ENCODE data around the gene CD1D. TPM values are rescaled to one million over a fixed set of nuclear protein-coding genes. Genes with fewer than 3 reads are reported as not detected.
"Not testable (repeated sequence)": the region's sequence is repeated elsewhere in the genome, so short reads cannot be mapped to it uniquely, and the experiment has no call there.

CD1D gene
- polyA plus RNA-seq, 1 donor = 1.3 TPM

DNA sequence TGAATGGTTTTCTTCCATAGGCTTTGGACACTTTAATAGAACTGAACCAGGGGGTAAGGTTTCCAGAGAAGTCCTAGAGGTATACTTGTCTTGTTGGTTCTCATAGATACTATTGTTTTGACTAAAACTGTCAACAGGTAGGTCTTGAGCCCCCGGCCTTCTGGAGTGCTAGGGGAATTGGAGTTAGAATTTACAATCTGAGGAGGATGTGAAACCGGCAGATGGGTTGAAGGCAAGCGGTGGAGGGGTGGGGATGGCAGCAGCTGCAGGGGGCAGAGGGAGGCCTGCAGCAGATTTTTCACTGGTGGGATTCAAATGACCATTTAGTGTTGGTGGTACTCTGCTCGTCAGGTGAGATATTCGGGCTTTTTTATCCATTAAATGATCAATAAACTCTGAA, 4.3 kb upstream of the CD1D start:
- no peak for DNase-seq (ENCODE audit: low read depth)

DNA sequence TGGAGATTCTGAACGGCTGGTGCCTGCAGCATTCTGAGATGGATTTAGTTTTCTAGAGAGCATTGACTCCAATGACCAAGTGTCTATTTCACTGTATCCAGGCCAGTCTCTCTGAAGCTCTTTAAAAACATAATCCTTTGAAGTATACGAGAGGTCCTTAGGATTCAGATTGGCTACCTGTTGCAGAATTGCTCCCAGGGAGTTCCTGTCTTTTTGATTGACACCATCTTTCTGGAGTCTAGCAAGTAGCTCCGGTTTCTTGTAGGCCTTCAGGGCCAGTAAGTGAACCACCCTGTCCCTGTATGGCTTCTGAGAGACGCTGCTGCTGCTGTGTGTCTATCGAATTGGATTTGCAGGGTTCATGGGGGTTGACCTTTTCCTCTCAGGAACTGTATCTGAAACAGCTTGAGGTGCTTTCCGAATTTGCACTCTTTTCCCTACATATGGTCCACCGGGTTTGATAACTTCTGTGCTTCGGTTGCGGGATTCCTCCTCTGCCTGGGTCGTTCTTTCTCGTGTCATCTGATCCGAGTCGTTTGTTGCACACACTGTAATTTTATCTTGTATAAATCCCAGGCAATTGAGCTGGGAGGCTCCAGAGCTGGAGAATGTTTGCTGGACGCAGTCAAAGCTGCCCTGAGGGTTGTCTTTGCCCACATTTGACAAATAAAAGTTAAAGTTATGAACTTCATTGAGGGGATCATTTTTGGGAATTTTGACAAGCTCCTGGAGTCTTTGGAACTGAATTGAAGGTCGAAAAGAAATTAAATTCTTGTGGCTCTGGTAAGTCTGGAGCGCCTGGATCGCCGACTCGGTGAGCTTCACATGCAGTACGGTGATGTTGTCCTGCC, 3.6 kb upstream of the CD1D start:
- not testable (repeated sequence) for DNase-seq (ENCODE audit: low read depth)

DNA sequence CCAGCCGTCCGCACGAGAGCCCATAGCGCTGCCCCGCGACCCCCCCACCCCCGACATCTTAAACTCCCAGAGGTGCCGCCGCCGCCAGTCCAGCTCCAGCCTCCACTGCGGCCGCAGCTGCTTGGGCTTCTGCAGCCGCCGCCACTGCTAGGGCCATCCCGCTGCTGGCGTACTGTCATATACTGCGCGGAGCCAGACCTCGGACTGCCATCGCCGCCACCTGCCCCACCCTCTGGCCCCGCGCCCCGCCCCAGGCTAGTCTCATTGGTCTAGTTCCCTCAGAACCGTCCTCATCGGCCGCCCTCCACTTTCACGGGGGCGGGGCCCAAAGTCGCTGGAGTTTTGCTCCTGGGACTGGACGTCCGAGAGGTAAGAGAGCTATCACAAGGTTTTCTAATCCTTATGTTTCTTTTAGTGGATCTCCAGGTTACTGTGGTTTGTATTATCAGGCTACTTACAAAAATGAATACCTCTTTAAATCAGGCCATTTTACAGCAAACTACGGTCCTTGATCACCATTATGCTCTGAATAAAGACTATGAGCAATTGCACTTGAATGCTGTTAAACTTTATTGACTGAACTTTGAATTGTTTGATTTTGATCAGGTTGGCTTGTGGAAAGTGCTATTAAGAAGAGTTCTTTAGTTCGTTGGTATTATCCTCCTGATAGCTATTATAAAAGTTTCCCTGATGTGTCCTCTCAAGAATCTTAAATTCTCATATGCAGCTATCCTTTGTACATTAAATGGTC, 2.8 kb upstream of the CD1D start:
- peak; percentile 26 for DNase-seq (ENCODE audit: low read depth)

DNA sequence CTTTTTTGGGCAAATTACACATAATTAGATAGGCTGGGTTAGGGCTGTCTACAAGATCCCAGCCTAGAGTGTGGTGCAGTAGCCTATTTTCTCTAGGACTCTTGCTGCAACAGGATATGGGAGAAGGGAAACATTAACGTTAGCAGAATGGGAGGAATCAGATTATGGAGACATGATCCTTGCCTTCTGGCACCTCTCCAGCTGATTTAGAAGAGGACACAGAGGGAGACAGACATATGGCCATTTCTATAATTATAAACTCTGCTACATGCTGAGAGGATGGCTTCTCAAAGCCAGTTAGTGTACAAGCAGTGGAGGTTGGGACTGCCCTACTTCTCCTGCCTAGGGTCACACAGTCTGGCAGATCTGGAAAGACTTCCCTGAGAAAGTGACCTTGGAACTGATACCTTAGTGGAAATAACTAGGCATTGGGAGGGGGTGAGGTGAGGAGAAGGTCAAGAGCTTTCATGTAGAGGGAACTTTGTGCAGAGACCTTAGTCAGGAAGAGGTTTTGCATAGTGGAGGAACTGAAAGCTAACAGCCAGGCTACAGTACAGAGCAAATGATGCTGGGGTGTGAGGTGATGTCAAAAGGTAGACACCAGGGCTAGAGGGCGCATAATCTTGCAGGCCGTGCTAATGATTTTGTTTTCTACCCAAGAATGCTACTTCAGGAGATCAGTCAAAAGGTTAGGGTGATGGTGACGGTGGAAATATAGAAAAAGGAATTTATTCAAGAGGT, 1.2 kb upstream of the CD1D start:
- DNase-seq (ENCODE audit: low read depth) = no peak

DNA sequence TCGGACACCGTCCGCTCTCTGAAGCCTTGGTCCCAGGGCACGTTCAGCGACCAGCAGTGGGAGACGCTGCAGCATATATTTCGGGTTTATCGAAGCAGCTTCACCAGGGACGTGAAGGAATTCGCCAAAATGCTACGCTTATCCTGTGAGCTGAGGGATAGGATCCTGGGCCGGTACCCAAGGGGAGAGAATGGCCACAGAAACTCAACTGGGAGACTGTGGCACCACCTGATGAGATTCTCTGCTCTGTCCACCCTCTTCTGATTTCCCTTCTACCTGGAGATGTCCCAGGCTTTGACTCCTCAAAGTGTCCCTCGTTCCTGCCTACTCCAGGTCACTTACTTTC, 855 bp downstream of the CD1D start:
- no peak for DNase-seq (ENCODE audit: low read depth)

DNA sequence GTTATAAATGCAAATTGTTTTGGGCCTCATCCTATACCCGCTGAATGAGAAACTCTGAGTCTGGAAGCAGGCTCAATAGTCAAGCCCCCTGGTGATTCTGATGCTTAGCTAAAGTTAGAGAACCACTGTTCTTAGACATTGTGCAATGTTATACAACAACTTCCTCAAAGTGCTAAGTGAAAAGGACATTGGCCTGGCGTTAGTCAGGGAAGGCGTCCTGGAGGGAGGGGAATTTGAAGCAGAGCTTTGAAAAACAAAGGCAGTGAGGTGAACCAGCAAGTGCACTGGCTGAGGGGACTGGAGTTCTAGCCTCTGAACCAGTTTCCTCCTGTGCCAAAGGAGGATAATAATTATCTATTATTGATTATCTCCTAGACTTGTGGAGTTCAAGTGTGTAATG, 5.1 kb downstream of the CD1D start:
- DNase-seq (ENCODE audit: low read depth) = no peak

DNA sequence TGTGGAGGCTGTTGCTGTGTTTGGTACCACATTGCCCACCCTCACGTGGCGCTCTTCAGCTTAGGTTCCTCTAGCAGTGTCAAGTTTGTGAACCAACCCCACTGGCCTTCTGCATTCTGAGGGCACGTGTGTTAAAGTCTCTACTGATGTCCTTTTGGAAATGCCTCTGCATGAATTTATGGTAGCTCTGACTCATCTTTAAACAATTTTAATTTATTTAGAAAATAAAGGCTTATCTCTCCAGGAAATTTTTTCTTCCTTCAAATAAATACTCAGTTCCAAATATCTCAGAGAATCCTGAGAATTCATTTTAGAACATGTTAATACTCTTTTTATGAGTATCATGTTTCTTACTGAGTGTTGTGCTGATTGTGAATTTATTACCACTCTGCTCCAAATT, 5.5 kb downstream of the CD1D start:
- DNase-seq (ENCODE audit: low read depth) = no peak

DNA sequence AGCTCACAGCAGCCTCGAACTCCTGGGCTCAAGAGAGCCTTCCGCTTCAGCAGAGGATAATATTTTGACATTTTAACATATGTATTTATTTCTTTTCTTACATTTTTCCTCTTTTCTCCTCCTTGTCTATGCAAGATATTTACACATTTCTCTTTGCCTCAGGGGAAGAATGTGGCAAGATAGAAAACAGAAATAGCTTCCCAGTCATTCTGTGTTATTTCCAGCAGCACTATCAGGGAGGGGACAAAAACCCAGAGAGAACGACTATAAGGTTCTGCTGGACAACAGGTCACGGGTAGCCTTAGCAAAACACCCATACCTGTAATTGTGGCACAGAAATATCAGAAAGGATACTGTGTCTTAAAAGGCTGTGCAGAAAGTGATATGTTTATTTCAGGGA, 7.9 kb downstream of the CD1D start:
- DNase-seq (ENCODE audit: low read depth) = no peak

DNA sequence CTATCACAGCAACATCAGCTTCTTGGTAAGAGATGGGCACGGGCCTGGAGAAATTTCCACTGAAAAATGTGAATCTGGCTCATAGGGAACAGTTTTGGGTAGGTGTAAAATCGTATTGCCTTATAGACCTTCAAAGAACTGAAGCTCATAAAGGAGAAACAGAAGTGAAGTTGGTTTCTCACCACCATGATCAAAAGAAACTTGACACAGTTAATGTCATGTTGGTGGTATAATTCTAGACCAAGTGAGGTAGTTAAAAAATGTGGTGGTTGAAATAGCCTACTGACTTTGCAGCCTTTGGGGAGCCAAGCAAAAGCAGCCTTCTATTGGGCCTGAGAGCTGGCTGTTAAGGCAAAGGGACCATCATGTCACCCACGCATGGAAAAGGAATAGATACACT, 8.9 kb downstream of the CD1D start:
- no peak for DNase-seq (ENCODE audit: low read depth)

DNA sequence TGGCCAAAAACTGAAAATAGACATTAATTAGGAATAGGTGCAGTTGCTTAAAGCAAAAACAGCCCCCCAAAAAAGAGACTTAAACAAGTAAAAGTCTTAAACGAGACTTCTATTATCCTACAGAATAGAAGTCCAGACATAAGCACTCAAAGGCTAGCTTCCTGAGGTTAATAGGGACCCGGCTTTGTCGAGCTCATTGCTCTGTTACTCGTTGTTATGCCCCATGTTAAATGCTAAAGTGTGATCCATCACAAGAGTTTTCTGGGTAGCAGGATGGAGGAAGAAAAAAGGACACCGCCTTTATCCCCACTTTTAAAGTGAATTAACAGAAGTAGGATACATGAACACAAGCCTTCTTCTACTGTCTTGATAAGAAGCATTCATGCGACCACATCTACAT, 10.6 kb downstream of the CD1D start:
- DNase-seq (ENCODE audit: low read depth) = no peak

DNA sequence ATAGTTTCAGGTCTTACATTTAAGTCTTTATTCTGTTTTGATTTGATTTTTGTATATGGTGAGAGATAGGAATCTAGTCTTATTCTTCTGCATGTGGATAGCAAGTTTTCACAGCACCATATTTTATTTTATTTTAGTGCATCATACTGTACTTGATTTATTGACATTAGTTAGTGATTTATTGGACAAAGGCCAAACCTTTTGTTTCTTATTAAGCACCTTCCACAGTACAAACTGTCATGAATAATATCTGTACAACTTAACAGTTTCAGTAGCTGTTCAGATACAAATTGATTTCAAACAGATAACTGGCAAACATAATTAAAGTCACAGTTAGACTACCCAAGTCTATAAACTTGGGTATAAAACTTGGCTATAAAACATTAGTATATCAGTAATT, 15.8 kb downstream of the CD1D start:
- no peak for DNase-seq (ENCODE audit: low read depth)

DNA sequence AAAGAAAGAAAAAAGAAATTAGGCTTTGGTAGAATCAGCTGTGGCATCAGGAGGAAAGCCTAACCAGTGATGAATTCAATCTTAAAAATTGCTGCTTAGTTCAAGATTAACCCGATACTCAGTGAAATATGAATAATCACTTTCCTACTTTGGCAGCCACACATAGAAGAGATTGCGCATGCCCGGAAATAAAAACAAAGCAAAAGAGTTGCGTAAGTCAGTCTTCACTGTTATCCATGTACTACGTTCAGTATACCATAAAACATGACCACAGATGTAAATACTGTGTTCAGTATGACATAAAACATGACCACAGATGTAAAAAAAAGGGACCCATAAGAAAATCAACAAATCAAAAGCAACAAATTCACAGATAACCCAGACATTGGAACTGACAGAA, 19.2 kb downstream of the CD1D start:
- DNase-seq (ENCODE audit: low read depth) = no peak

DNA sequence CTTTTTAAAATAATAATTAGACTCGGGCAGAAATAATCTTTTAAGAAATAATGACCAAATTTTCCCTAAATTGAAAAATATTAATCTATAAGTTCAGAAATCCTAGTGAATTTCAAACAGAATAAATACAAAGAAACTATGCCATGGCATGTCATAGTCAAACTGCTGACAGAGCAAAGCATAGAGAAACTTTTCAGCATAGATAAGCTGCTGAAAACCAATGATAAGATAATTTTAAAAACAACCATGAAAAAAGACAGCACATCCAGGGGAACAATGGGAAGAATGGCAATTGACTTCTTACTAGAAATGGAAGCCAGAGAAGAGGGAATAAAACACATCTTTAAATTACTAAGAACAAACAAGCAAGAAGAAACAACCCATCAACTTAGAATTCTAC, 19.8 kb downstream of the CD1D start:
- DNase-seq (ENCODE audit: low read depth) = no peak

DNA sequence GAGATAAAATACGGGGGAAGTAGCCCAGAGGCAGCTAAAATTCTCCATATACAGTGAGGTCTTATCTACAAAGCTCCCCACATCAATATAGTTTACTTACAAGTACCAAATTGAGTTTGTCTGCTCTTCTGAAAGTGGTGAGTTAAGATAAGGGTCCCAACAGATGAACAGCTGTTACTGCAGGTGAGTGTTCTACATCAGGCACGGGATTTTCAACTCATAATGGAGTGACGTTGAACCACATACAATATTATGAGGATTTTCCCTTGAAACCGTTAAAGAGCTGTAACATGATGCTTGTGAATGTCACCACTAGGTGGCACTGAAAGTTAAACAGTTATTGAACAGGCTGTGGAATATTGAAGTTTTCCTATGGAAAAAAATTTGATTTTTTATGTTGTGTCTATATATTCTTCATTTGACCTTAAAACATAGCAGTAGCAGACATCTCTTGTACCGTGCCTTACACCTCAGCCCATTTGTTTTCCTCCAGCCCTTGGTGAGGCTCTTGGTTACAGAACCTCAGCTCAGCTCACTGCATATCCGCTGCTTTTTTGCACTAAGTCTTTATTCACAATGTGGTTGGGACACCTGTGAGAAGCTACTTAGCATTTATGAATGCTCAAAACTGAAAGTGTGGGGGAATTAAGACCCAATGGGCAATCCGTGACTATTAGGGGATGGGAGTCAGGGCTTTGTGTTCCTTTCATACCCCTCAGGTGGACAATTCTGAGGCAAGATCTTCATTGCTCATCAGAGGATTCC, 23.2 kb downstream of the CD1D start:
- peak; percentile 53 for DNase-seq (ENCODE audit: low read depth)

DNA sequence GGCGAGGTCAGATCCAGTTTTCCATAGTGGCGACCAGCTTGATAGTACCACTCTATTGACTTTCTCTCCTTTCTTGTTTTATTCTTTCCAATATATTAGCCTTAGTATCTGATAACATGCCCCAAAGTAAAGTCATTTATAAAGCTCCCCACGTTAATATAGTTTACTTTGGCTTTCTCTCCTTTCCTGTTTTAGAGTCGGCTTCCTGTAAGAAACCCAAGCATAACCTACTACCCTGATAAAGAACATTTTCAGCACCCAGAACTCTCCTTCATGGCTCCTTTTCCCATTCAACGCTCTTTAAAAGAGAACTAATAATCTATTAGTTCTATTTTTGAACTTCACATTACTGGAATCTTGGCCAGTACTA, 23.7 kb downstream of the CD1D start:
- DNase-seq (ENCODE audit: low read depth) = no peak

DNA sequence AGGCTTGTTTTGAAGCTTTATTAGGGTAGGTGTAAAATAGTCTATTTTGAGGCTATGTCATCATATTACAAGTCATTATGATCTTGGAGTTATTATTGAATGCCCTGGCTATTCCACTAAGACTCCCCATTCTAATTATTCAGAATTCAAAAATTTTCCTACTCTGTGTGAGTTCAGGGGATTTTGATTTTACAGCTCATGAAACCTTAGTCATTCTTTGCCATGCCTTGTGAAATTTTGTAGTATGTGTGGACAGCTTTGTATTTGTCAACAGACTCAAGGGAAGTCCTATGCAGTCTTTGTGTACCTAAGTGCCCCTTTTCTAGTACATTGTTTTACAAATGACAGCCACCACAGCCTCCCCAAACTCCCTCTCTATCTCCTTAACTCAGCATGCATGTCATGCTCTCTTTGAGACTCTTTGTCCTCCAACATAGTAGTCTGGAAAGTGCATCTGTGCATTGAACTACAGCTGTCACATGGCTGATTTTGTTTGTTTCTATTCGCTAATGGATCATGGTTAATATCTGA, 28.0 kb downstream of the CD1D start:
- no peak for DNase-seq (ENCODE audit: low read depth)

DNA sequence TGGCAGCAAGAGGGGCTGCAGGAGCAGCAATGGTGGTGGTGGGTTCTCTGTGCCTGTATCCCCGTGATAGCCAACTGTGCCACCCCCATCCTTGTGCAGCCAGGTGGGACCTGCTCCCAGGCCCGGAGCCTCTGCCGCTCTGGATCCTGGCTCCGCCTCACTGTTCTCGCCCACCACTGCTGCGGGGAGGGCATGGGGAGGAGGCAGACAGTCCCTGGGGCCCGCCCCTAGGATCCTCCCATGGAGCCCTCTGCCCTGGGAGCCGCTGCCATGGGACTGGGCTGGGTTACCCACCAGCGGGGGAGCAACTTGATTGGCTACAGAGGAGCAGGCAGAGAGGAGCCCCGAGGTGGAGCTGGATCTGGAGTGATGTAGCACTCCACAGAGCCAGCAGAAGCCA, 31.6 kb downstream of the CD1D start:
- no peak for DNase-seq (ENCODE audit: low read depth)

DNA sequence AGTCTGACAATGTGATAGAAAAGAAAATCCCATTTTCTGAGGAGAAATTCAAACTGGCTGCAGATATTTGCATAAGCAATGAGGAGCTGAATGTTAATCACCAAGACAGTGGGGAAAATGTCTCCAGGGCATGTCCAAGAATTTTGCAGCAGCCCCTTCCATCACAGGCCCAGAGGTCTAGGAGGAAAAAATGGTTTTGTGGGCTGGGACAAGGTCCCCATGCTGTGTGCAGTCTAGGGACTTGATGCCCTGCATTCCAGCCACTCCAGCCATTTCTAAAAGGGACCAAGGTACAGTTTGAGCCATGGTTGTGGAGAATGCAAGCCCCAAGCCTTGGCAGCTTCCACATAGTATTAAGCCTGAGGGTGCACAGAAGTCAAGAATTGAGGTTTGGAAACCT, 42.8 kb downstream of the CD1D start:
- not testable (repeated sequence) for DNase-seq (ENCODE audit: low read depth)

DNA sequence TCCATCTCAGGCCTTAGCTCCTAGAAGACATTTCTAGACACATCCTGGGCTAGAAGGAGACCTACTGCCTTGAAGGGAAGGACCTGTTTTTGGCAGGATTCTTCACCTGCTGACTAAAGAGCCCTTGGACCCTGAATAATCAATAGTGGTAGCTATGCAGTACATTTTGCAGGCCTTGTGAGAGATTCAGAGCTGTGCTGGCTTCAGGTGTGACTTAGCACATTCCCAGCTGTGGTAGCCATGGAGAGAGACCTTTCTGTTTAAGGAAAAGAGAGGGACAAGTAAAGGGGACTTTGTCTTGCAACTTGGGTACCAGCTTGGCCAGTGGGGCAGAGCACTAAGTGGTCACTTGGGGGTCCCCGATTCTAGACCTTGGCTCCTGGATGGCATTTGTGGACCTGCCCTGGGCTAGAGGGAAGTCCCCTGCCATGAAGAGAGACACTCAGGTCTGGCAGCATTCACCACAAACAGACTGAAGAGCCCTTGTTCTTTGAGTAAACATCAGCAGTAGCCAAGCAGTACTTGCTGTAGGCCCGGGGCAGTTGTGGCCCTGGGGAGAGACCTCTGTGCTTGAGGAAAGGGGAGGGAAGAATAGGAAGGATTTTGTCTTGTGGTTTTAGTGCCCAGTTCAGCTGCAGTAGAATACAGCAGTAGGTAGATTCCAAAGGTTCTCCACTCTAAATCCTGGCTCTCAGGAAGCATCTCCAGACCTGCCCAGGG, 47.4 kb downstream of the CD1D start:
- DNase-seq (ENCODE audit: low read depth) = no peak
